ENCODE results near the gene PSMA8. TPM values are rescaled to one million over a fixed set of nuclear protein-coding genes. Genes with fewer than 3 reads are reported as not detected.

The PSMA8 gene
- total and polyA plus RNA-seq, 2 of the 8 experiments (the other 6 are each of a cell fraction or from before 2014, with no cell fraction given): not detected

DNA sequence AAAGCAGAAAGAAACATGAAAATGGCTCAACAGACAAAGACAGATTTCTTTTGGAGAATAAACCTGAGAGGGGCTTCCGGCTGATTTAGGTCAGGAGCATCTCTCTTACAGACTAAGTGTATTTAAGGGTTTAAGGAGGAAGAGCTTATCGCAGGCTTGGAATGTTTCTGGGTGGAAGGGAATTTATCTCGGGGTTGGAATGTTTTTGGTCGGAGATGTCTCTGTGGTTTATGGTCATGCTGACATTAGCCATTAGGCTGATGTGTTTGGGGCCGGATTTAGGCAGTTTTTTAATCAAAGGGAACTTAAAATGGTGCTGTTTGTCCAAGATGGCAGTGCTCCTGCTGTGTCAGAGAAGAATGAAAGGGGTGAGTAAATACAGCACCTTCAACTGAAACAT is 14.4 kb upstream of the PSMA8 start (continued):
- TF ChIP-seq, protein P1, sequence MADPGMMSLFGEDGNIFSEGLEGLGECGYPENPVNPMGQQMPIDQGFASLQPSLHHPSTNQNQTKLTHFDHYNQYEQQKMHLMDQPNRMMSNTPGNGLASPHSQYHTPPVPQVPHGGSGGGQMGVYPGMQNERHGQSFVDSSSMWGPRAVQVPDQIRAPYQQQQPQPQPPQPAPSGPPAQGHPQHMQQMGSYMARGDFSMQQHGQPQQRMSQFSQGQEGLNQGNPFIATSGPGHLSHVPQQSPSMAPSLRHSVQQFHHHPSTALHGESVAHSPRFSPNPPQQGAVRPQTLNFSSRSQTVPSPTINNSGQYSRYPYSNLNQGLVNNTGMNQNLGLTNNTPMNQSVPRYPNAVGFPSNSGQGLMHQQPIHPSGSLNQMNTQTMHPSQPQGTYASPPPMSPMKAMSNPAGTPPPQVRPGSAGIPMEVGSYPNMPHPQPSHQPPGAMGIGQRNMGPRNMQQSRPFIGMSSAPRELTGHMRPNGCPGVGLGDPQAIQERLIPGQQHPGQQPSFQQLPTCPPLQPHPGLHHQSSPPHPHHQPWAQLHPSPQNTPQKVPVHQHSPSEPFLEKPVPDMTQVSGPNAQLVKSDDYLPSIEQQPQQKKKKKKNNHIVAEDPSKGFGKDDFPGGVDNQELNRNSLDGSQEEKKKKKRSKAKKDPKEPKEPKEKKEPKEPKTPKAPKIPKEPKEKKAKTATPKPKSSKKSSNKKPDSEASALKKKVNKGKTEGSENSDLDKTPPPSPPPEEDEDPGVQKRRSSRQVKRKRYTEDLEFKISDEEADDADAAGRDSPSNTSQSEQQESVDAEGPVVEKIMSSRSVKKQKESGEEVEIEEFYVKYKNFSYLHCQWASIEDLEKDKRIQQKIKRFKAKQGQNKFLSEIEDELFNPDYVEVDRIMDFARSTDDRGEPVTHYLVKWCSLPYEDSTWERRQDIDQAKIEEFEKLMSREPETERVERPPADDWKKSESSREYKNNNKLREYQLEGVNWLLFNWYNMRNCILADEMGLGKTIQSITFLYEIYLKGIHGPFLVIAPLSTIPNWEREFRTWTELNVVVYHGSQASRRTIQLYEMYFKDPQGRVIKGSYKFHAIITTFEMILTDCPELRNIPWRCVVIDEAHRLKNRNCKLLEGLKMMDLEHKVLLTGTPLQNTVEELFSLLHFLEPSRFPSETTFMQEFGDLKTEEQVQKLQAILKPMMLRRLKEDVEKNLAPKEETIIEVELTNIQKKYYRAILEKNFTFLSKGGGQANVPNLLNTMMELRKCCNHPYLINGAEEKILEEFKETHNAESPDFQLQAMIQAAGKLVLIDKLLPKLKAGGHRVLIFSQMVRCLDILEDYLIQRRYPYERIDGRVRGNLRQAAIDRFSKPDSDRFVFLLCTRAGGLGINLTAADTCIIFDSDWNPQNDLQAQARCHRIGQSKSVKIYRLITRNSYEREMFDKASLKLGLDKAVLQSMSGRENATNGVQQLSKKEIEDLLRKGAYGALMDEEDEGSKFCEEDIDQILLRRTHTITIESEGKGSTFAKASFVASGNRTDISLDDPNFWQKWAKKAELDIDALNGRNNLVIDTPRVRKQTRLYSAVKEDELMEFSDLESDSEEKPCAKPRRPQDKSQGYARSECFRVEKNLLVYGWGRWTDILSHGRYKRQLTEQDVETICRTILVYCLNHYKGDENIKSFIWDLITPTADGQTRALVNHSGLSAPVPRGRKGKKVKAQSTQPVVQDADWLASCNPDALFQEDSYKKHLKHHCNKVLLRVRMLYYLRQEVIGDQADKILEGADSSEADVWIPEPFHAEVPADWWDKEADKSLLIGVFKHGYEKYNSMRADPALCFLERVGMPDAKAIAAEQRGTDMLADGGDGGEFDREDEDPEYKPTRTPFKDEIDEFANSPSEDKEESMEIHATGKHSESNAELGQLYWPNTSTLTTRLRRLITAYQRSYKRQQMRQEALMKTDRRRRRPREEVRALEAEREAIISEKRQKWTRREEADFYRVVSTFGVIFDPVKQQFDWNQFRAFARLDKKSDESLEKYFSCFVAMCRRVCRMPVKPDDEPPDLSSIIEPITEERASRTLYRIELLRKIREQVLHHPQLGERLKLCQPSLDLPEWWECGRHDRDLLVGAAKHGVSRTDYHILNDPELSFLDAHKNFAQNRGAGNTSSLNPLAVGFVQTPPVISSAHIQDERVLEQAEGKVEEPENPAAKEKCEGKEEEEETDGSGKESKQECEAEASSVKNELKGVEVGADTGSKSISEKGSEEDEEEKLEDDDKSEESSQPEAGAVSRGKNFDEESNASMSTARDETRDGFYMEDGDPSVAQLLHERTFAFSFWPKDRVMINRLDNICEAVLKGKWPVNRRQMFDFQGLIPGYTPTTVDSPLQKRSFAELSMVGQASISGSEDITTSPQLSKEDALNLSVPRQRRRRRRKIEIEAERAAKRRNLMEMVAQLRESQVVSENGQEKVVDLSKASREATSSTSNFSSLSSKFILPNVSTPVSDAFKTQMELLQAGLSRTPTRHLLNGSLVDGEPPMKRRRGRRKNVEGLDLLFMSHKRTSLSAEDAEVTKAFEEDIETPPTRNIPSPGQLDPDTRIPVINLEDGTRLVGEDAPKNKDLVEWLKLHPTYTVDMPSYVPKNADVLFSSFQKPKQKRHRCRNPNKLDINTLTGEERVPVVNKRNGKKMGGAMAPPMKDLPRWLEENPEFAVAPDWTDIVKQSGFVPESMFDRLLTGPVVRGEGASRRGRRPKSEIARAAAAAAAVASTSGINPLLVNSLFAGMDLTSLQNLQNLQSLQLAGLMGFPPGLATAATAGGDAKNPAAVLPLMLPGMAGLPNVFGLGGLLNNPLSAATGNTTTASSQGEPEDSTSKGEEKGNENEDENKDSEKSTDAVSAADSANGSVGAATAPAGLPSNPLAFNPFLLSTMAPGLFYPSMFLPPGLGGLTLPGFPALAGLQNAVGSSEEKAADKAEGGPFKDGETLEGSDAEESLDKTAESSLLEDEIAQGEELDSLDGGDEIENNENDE (IDR thresholded peaks at IDR 0.05; ENCODE audit: insufficient replicate concordance, low read length): no peak
- no peak for TF ChIP-seq SP1 (IDR thresholded peaks at IDR 0.05; ENCODE audit: low read depth, low read length)
- TF ChIP-seq TAF7 (optimal IDR thresholded peaks at IDR 0.05; ENCODE audit: borderline replicate concordance, low read depth, low read length): no peak
- no peak for TF ChIP-seq SRF (IDR thresholded peaks at IDR 0.05; ENCODE audit: low read depth, low read length)
- no peak for TF ChIP-seq HDAC2 (IDR thresholded peaks at IDR 0.05; ENCODE audit: borderline replicate concordance in 1 of 2, low read depth in 2 of 2, low read length in 2 of 2)
- no peak for TF ChIP-seq BACH1 (IDR thresholded peaks at IDR 0.05; ENCODE audit: low read length)
- TF ChIP-seq CBX5 (IDR thresholded peaks at IDR 0.05; ENCODE audit: low read depth, low read length): no peak
- no peak for TF ChIP-seq SIX5 (IDR thresholded peaks at IDR 0.05; ENCODE audit: low read depth, low read length)
- TF ChIP-seq ASH2L (IDR thresholded peaks at IDR 0.05; ENCODE audit: low read length): no peak

Measured in H1 (cell line).